Activated B cell treated with CpG ODN at 0.5 μM for 24 hours (primary cell): ENCODE results near the gene DYNC1I1. TPM values are rescaled to one million over a fixed set of nuclear protein-coding genes. Genes with fewer than 3 reads are reported as not detected.

ENCODE experiments used
- ATAC-seq: fragments of 200-7000 bp; cut with Tn5 transposase; one replicate; pipeline ENCODE4 v1.10.0; 2021; ENCODE audit warnings: low read depth, mild to moderate bottlenecking, moderate library complexity
- CTCF ChIA-PET: fragments of 350-600 bp; sonication (Branson Sonifier 250); formaldehyde crosslinking; loops from one replicate; lab custom pipeline; 2021; ENCODE audit warnings: antibody characterized with exemption; lab: Charles Lee
- POLR2A ChIA-PET: fragments of 350-600 bp; sonication (Branson Sonifier 250); formaldehyde crosslinking; loops from one replicate; lab custom pipeline; 2021; ENCODE audit warnings: antibody characterized with exemption; lab: Charles Lee
- DNase-seq: peaks from one replicate; pipeline ENCODE4 v3.0.0; 2022
- H3K27ac Mint-ChIP-seq: one replicate; pipeline ENCODE4 v1.8.0; 2020; ENCODE audit warnings: mixed read lengths
- H3K27me3 Mint-ChIP-seq: one replicate; pipeline ENCODE4 v1.8.0; 2021; ENCODE audit warnings: mixed read lengths
- H3K36me3 Mint-ChIP-seq: one replicate; pipeline ENCODE4 v1.8.0; 2021; ENCODE audit warnings: low read depth, mixed read lengths
- H3K4me1 Mint-ChIP-seq: one replicate; pipeline ENCODE4 v1.8.0; 2021; ENCODE audit warnings: mixed read lengths
- H3K4me3 Mint-ChIP-seq: one replicate; pipeline ENCODE4 v1.8.0; 2020; ENCODE audit warnings: mild to moderate bottlenecking, mixed read lengths
- H3K9me3 Mint-ChIP-seq: one replicate; pipeline ENCODE4 v1.8.0; 2020; ENCODE audit warnings: mixed read lengths
- CTCF ChIP-seq: fragments of 200-600 bp; IDR thresholded peaks from one replicate; pipeline ENCODE4 v1.8.0; 2022; ENCODE audit warnings: antibody characterized with exemption, mild to moderate bottlenecking
- intact Hi-C: fragments of 100-400 bp; cut with micrococcal nuclease; formaldehyde crosslinking; loops from one replicate; pipeline ENCODE4 v1.15.1; 2024
- total RNA-seq: library from RNA; stranded (reverse); gene quantifications from 2 replicates; pipeline ENCODE4 v1.2.3, GENCODE V29; 2022

The DYNC1I1 gene
- total RNA-seq, 1 donor from 2014 or later = not detected

GRCh38 chr7:96102096-96102811 lies 329.9 kb downstream of the DYNC1I1 start:
- Mint-ChIP-seq H3K36me3 (no peaks in the 10 kb centered on the region), H3K4me3 (no peak overlapping the region), H3K27ac (no peak overlapping the region), H3K4me1 (no peaks in the 10 kb centered on the region), H3K9me3 (peaks cover 4% of the 10 kb centered on the region), H3K27me3 (peaks cover 10% of the 10 kb centered on the region)
- DNase-seq = no peak
- no peak for TF ChIP-seq CTCF
- CTCF ChIA-PET = no interaction called here
- no peak for ATAC-seq
- intact Hi-C loops = no loop called here
- POLR2A ChIA-PET = no interaction called here

GRCh38 chr7:96104984-96105383 lies 332.6 kb downstream of the DYNC1I1 start:
- Mint-ChIP-seq H3K9me3 (peaks cover 2% of the 10 kb centered on the region), H3K4me3 (no peak overlapping the region), H3K27ac (no peak overlapping the region), H3K36me3 (no peaks in the 10 kb centered on the region), H3K27me3 (no peaks in the 10 kb centered on the region), H3K4me1 (no peaks in the 10 kb centered on the region)
- ATAC-seq (no peak), DNase-seq (no peak)
- ChIA-PET CTCF (no interaction called here), POLR2A (no interaction called here)
- intact Hi-C loops = no loop called here
- TF ChIP-seq CTCF = no peak

- ATAC-seq = no peak
- POLR2A ChIA-PET = no interaction called here
- Mint-ChIP-seq H3K36me3 (no peaks in the 10 kb centered on the region), H3K27ac (no peak overlapping the region), H3K27me3 (peaks cover 7% of the 10 kb centered on the region), H3K4me3 (no peak overlapping the region), H3K4me1 (no peaks in the 10 kb centered on the region), H3K9me3 (peaks cover 5% of the 10 kb centered on the region)
- TF ChIP-seq CTCF = no peak
- CTCF ChIA-PET = no interaction called here
- no peak for DNase-seq
- intact Hi-C loops = no loop called here
Observed at GRCh38 chr7:96111405-96111804, 339.1 kb downstream of the DYNC1I1 start.

DNA sequence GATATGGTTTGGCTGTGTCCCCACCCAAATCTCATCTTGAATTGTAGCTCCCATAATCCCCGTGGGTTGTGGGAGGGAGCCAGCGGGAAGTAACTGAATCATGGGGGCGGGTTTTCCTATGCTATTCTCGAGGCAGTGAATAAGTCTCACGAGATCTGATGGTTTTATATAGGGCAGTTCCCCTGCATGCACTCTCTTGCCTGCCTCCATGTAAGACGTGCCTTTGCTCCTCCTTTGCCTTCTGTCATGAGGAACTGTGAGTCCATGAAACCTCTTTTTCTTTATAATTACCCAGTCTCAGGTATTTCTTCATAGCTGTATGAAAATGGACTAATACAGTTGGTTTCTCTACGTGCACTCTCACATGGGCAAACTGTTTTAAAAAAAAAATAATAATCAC lies 341.8 kb downstream of the DYNC1I1 start:
- TF ChIP-seq CTCF = no peak
- intact Hi-C loops = no loop called here
- Mint-ChIP-seq H3K9me3 (peaks cover 5% of the 10 kb centered on the region), H3K4me1 (no peaks in the 10 kb centered on the region), H3K27me3 (peaks cover 7% of the 10 kb centered on the region), H3K27ac (no peak overlapping the region), H3K36me3 (no peaks in the 10 kb centered on the region), H3K4me3 (no peak overlapping the region)
- CTCF ChIA-PET = no interaction called here
- POLR2A ChIA-PET = no interaction called here
- ATAC-seq (no peak), DNase-seq (no peak)

GRCh38 chr7:96116173-96116572 lies 343.8 kb downstream of the DYNC1I1 start:
- Mint-ChIP-seq H3K4me1 (no peaks in the 10 kb centered on the region), H3K27me3 (peaks cover 5% of the 10 kb centered on the region), H3K27ac (no peak overlapping the region), H3K36me3 (peaks cover 14% of the 10 kb centered on the region), H3K9me3 (peaks cover 4% of the 10 kb centered on the region), H3K4me3 (no peak overlapping the region)
- ATAC-seq = no peak
- intact Hi-C loops = no loop called here
- DNase-seq = no peak
- ChIA-PET CTCF (no interaction called here), POLR2A (no interaction called here)
- no peak for TF ChIP-seq CTCF
